ENCODE measurements around the gene LRRC9.
"Not testable (repeated sequence)": the region's sequence is repeated elsewhere in the genome, so short reads cannot be mapped to it uniquely, and the experiment has no call there.

Gene LRRC9

GRCh38 chr14:60025571-60025970, 105.6 kb downstream of the LRRC9 start:
- TF ChIP-seq, protein P1, sequence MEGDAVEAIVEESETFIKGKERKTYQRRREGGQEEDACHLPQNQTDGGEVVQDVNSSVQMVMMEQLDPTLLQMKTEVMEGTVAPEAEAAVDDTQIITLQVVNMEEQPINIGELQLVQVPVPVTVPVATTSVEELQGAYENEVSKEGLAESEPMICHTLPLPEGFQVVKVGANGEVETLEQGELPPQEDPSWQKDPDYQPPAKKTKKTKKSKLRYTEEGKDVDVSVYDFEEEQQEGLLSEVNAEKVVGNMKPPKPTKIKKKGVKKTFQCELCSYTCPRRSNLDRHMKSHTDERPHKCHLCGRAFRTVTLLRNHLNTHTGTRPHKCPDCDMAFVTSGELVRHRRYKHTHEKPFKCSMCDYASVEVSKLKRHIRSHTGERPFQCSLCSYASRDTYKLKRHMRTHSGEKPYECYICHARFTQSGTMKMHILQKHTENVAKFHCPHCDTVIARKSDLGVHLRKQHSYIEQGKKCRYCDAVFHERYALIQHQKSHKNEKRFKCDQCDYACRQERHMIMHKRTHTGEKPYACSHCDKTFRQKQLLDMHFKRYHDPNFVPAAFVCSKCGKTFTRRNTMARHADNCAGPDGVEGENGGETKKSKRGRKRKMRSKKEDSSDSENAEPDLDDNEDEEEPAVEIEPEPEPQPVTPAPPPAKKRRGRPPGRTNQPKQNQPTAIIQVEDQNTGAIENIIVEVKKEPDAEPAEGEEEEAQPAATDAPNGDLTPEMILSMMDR (IDR thresholded peaks at IDR 0.05) = no peak
- Histone ChIP-seq H3K36me3 (no peaks in the 10 kb centered on the region), H3K9me3 (no peaks in the 10 kb centered on the region), H3K4me3 (ENCODE audit: low read depth in 1 of 2, low read length in 1 of 2) (no peak overlapping the region), H3K27me3 (no peaks in the 10 kb centered on the region), H3K27ac (no peak overlapping the region), H3K4me1 (ENCODE audit: control insufficient read depth in 1 of 2, insufficient read depth in 1 of 2, low read depth in 1 of 2, low read length in 1 of 2) (no peaks in the 10 kb centered on the region)

- H3K9me3 ChIP-seq = no peaks in the 10 kb centered on the region
- no peak overlapping the region for H3K4me3 ChIP-seq (ENCODE audit: low read depth in 1 of 2, low read length in 1 of 2)
- H3K27ac ChIP-seq = no peak overlapping the region
- no peaks in the 10 kb centered on the region for H3K36me3 ChIP-seq
- TF ChIP-seq, protein P1 (IDR thresholded peaks at IDR 0.05) = no peak
- H3K4me1 ChIP-seq (ENCODE audit: control insufficient read depth in 1 of 2, insufficient read depth in 1 of 2, low read depth in 1 of 2, low read length in 1 of 2) = no peaks in the 10 kb centered on the region
- H3K27me3 ChIP-seq = peaks cover 11% of the 10 kb centered on the region
Observed at GRCh38 chr14:60035177-60035576, 115.2 kb downstream of the LRRC9 start.

DNA sequence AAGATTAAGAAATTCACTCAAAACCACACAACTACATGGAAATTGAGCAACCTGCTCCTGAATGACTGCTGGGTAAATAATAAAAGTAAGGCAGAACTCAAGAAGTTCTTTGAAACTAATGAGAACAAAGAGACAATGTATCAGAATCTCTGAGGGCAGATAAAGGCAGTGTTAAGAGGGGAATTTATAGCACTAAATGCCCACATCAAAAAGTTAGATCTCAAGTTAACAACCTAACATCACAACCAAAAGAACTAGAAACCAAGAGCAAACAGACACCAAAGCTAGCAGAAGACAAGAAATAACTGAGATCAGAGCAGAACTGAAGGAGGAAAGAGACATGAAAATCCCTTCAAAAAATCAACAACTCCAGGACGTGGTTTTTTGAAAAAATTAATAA, 128.0 kb downstream of the LRRC9 start:
- H3K4me1 ChIP-seq (ENCODE audit: control insufficient read depth in 1 of 2, insufficient read depth in 1 of 2, low read depth in 1 of 2, low read length in 1 of 2); H3K36me3 ChIP-seq; H3K27ac ChIP-seq; H3K4me3 ChIP-seq (ENCODE audit: low read depth in 1 of 2, low read length in 1 of 2); H3K27me3 ChIP-seq; H3K9me3 ChIP-seq: not testable (repeated sequence)

GRCh38 chr14:60051721-60052221, 131.8 kb downstream of the LRRC9 start:
- no peak overlapping the region for H3K27ac ChIP-seq
- no peaks in the 10 kb centered on the region for H3K36me3 ChIP-seq
- H3K9me3 ChIP-seq = no peaks in the 10 kb centered on the region
- no peak overlapping the region for H3K4me3 ChIP-seq (ENCODE audit: low read depth in 1 of 2, low read length in 1 of 2)
- no peaks in the 10 kb centered on the region for H3K4me1 ChIP-seq (ENCODE audit: control insufficient read depth in 1 of 2, insufficient read depth in 1 of 2, low read depth in 1 of 2, low read length in 1 of 2)
- no peaks in the 10 kb centered on the region for H3K27me3 ChIP-seq
- TF ChIP-seq, protein P1 (IDR thresholded peaks at IDR 0.05) = no peak

GRCh38 chr14:60058087-60058486, 138.1 kb downstream of the LRRC9 start:
- H3K27me3 ChIP-seq = peaks cover 13% of the 10 kb centered on the region
- no peak overlapping the region for H3K4me3 ChIP-seq (ENCODE audit: low read depth in 1 of 2, low read length in 1 of 2)
- TF ChIP-seq, protein P1 (IDR thresholded peaks at IDR 0.05) = no peak
- H3K27ac ChIP-seq = no peak overlapping the region
- H3K9me3 ChIP-seq = no peaks in the 10 kb centered on the region
- no peaks in the 10 kb centered on the region for H3K4me1 ChIP-seq (ENCODE audit: control insufficient read depth in 1 of 2, insufficient read depth in 1 of 2, low read depth in 1 of 2, low read length in 1 of 2)
- no peaks in the 10 kb centered on the region for H3K36me3 ChIP-seq

DNA sequence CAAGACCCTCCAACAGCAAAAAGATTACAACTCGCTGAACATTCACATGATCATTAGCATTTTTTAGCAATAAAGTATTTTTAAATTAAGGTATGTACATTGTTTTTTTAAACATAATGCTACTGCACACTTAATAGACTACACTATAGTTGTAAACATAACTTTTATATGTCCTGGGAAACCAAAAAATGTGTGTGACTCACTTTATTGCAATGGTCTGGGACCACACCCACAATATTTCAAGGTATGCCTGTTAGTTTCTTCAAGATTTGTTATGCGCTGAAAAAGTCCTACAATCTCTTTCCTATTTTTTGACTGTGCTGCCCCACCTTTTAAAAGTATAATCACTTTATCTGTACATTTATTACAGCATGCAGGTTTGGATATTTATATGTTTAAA, 141.4 kb downstream of the LRRC9 start:
- TF ChIP-seq, protein P1 (IDR thresholded peaks at IDR 0.05) = no peak
- Histone ChIP-seq H3K9me3 (no peaks in the 10 kb centered on the region), H3K27ac (no peak overlapping the region), H3K4me1 (ENCODE audit: control insufficient read depth in 1 of 2, insufficient read depth in 1 of 2, low read depth in 1 of 2, low read length in 1 of 2) (no peaks in the 10 kb centered on the region), H3K4me3 (ENCODE audit: low read depth in 1 of 2, low read length in 1 of 2) (no peak overlapping the region), H3K27me3 (peaks cover 13% of the 10 kb centered on the region), H3K36me3 (no peaks in the 10 kb centered on the region)

All from neutrophil (primary cell).